Lung (tissue), 16 donors: ENCODE measurements around the gene KANK4. TPM values are rescaled to one million over a fixed set of nuclear protein-coding genes. Genes with fewer than 3 reads are reported as not detected.

ENCODE experiments used
- ATAC-seq: fragments of 200-7000 bp; cut with Tn5 transposase; one replicate; pipeline ENCODE4 v1.9.1; 2020; ENCODE audit warnings: moderate number of reproducible peaks; ENCODE audit not compliant: insufficient read depth, low FRiP score
- DNase-seq, 3 donors: peaks; one replicate each; pipeline ENCODE4 v3.0.0-alpha.2; 2013 to 2017
- H3K27ac ChIP-seq, 2 donors: one replicate each; pipeline ENCODE4 v1.5.1; 2013; ENCODE audit warnings: mild to moderate bottlenecking in 2 of 2, moderate library complexity in 2 of 2, control low read depth in 1 of 2, inconsistent platforms in 1 of 2, low read depth in 1 of 2, low read length in 1 of 2
- H3K27me3 ChIP-seq, 3 donors: one replicate each; pipeline ENCODE4 v1.5.1; 2013; ENCODE audit warnings: low read length in 2 of 3; ENCODE audit not compliant: control insufficient read depth in 3 of 3, insufficient read depth in 3 of 3
- H3K36me3 ChIP-seq, 4 donors: one replicate each; pipeline ENCODE4 v1.5.1; 2013; ENCODE audit warnings: low read length in 4 of 4, mild to moderate bottlenecking in 1 of 4, moderate library complexity in 1 of 4; ENCODE audit not compliant: control insufficient read depth in 4 of 4, insufficient read depth in 4 of 4
- H3K4me1 ChIP-seq, 5 donors: one replicate each; pipeline ENCODE4 v1.5.1; 2013; ENCODE audit warnings: low read length in 5 of 5, mild to moderate bottlenecking in 2 of 5, moderate library complexity in 1 of 5; ENCODE audit not compliant: control insufficient read depth in 5 of 5, insufficient read depth in 5 of 5
- H3K4me3 ChIP-seq: one replicate; pipeline ENCODE4 v1.5.1; 2013; ENCODE audit warnings: mild to moderate bottlenecking, control low read depth, moderate library complexity
- H3K9ac ChIP-seq, 2 donors: one replicate each; pipeline ENCODE4 v1.5.1; 2013; ENCODE audit warnings: low read length in 2 of 2, control low read depth in 1 of 2; ENCODE audit not compliant: insufficient read depth in 1 of 2
- H3K9me3 ChIP-seq, 4 donors: one replicate each; pipeline ENCODE4 v1.5.1; 2013; ENCODE audit warnings: low read length in 3 of 4, mild to moderate bottlenecking in 1 of 4, moderate library complexity in 1 of 4; ENCODE audit not compliant: control insufficient read depth in 4 of 4, insufficient read depth in 3 of 4
- WGBS, 2 donors: extraction: QIAGEN DNeasy Blood & Tissue Kit; methylation state at CpG; one replicate each; pipeline ENCODE4 v1.1.7; 2013; 5-methylcytosine and 5-hydroxymethylcytosine counted together
- long read RNA-seq, 5 donors: transcript quantifications; one replicate each; lab custom pipeline, GENCODE V29; 2026
- polyA plus RNA-seq, 2 donors: library from polyadenylated mRNA; stranded (reverse); fragments of 200-250 nt; gene quantifications; one replicate each; pipeline ENCODE4 v1.2.1, GENCODE V29; 2013
- total RNA-seq, 2 donors: library from RNA; depleted of rRNA in 1 of 2; stranded (reverse); fragments of >200 nt in 1 of 2; gene quantifications; one replicate each; pipeline ENCODE4 v1.2.1, GENCODE V29; 2014 to 2021
- TF ChIP-seq, protein P1 (sequence below): IDR thresholded peaks from 2 replicates; pipeline ENCODE4 v1.5.1; 2012; ENCODE audit warnings: mild to moderate bottlenecking; ENCODE audit errors: control extremely low read depth, extremely low read depth
- donor health status: control.
- donor health status: control.
- donor health status: Bipolar disorder and iron deficiency.
- donor health status: healthy.
- donor health status: DM: yes; HTN: yes; CAD: no.

The KANK4 gene
- total RNA-seq (10 to 100 TPM in 1 of 2 donors, 1 to 10 TPM in 1; 1.6 to 11.4 TPM), polyA plus RNA-seq (under 1 TPM; 0.10 to 0.35 TPM)
- long read RNA-seq, donor 1, full-length matches to known transcripts, result 1 of 1 reads
- long read RNA-seq, donor 1, partial matches to known transcripts, result 0 of 1 reads
- long read RNA-seq, donor 1, other reads (novel, unspliced or antisense), result 0 of 1 reads
- long read RNA-seq, donor 2, result 0 reads
- long read RNA-seq, donor 3, partial matches to known transcripts, result 0 of 1 reads
- long read RNA-seq, donor 3, other reads (novel, unspliced or antisense), result 0 of 1 reads
- long read RNA-seq, donor 4, result 0 reads
- long read RNA-seq, donor 5, partial matches to known transcripts, result 0 of 1 reads
- long read RNA-seq, donor 5, other reads (novel, unspliced or antisense), result 0 of 1 reads

DNA sequence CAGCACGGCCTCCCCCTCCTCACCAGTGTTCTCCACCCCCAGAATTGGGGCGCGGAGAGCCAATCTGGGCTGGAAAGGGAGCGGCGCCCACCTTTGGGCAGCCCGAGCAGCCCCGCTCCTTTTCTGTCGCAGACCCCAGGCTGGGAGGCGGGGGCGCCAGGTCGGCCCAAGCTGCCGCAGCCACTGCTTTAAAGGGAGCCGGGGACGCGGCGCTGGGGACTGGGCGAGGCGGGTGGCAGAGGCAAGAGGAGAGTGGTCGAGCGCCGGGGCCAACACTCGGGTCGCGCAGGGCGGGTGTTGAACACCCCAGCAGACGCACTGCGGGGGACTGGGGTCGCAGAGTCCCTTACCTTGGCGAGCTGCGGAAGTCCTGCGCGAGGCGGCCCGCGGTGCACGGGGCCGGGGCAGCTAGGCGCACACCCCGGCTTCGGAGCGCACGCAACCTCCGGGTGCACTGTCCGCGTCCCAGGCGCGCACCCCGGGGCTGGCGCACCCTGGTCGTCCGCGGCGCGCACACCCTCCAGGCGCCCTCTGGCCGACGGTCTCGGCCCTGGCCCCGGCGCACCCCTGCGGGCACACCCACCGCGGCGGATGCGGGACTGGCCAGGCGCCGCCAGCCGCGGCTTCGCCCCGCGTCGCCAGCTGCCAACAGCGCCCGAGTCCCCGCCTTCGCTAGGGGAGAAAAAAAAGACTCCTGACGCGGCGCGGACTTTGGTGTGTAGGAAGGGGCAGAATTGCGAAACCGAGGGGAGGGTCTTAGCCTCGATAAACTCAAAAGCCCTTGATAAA, at the start of gene KANK4:
TSS of gene KANK4 (minus strand) at position 679 of the 789 bp plus-strand sequence. CDS start 37,870 bp downstream, outside the sequence.
- DNase-seq, result peak; percentile 57 to 83 (median 71)

DNA sequence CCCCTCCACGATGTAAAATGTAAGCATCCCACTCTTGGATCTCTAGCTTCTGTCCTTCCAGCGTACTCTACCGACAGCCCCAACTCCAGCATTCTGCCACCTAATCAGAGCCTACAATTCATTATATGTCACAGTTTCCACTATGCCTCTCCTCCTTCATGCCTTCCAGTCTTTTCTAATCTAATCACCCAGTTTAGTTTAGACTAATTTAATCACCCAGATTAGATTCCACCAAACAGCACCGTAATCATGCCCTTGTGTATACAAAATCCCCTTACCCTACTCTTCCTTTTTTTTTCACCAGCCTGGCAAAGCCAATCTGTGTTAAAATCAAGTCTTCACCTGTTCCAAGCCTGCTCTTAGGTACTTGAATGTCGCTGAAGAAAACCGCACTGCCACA, 49.8 kb upstream of the KANK4 start:
- Histone ChIP-seq H3K4me1 (no peaks in the 10 kb centered on the region), H3K4me3 (no peak overlapping the region), H3K9me3 (peaks cover 0 to 5% (median 2%) of the 10 kb centered on the region in 4 donors), H3K27me3 (no peaks in the 10 kb centered on the region), H3K9ac (no peak overlapping the region), H3K36me3 (no peaks in the 10 kb centered on the region), H3K27ac (no peak overlapping the region)
- TF ChIP-seq, protein P1, sequence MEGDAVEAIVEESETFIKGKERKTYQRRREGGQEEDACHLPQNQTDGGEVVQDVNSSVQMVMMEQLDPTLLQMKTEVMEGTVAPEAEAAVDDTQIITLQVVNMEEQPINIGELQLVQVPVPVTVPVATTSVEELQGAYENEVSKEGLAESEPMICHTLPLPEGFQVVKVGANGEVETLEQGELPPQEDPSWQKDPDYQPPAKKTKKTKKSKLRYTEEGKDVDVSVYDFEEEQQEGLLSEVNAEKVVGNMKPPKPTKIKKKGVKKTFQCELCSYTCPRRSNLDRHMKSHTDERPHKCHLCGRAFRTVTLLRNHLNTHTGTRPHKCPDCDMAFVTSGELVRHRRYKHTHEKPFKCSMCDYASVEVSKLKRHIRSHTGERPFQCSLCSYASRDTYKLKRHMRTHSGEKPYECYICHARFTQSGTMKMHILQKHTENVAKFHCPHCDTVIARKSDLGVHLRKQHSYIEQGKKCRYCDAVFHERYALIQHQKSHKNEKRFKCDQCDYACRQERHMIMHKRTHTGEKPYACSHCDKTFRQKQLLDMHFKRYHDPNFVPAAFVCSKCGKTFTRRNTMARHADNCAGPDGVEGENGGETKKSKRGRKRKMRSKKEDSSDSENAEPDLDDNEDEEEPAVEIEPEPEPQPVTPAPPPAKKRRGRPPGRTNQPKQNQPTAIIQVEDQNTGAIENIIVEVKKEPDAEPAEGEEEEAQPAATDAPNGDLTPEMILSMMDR, result no peak
- ATAC-seq (no peak), DNase-seq (no peak)
- 85 to 92% methylated on average over 6 of the region's 6 CpGs for WGBS, 2 donors

More for the DNA sequence above, at the start of gene KANK4:
- Histone ChIP-seq H3K27me3 (peaks cover 0 to 10% (median 0%) of the 10 kb centered on the region in 3 donors), H3K36me3 (no peaks in the 10 kb centered on the region), H3K9me3 (no peaks in the 10 kb centered on the region), H3K9ac (peak within 1 kb of the TSS in 1 of 2 donors; percentile 32), H3K27ac (no peak within 1 kb of the TSS), H3K4me3 (no peak within 1 kb of the TSS), H3K4me1 (peaks cover 0 to 11% (median 6%) of the 10 kb centered on the region in 5 donors)
- TF ChIP-seq, protein P1, result no peak
- WGBS, 2 donors, result 0 to 2% methylated on average over 73 to 84 of the region's 84 CpGs
- ATAC-seq, result peak; percentile 30

DNA sequence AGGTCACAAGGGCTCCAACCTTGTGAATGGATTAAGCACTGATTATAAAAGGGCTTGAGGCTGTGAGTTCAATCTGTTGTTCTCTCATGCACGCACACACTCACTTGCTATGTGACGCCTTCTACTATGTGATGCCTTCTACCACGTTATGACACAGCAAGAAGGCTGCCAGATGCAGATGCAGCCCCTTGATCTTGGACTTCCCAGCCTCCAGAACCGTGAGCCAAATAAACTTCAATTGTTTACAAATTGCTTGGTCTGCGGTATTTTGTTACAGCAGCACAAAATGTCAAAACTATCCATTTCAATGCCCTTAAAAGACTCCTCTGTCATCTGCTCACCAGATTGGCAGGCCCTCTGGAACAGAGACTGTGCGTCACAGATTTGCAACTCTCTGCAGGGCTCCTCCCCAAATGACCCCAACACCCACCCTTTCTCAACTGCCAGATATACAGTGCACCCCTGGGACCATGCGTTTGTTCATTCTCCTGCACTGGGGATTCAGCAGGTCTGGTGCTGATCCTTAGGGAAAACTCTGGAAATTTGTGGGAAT, 47.8 kb upstream of the KANK4 start:
- Histone ChIP-seq H3K27ac (no peak overlapping the region), H3K4me1 (no peaks in the 10 kb centered on the region), H3K9ac (no peak overlapping the region), H3K27me3 (no peaks in the 10 kb centered on the region), H3K36me3 (no peaks in the 10 kb centered on the region), H3K9me3 (peaks cover 0 to 5% (median 2%) of the 10 kb centered on the region in 4 donors), H3K4me3 (no peak overlapping the region)
- 85 to 87% methylated on average over 7 of the region's 7 CpGs for WGBS, 2 donors
- DNase-seq (no peak), ATAC-seq (no peak)
- TF ChIP-seq, protein P1, result no peak
